Colonic mucosa (tissue), 4 donors: ENCODE data around the gene NELFB. TPM values are rescaled to one million over a fixed set of nuclear protein-coding genes. Genes with fewer than 3 reads are reported as not detected.
A peak's percentile ranks its signal among the peaks of the same experiment; 100 is the strongest.

Experiments used
- DNase-seq: peaks from one replicate; pipeline ENCODE4 v3.0.0-alpha.2; 2020
- H3K27ac ChIP-seq: fragments of 200-600 bp; one replicate; pipeline ENCODE4 v1.8.0; 2021
- H3K27me3 ChIP-seq: fragments of 200-600 bp; one replicate; pipeline ENCODE4 v1.8.0; 2021
- H3K36me3 ChIP-seq: fragments of 200-600 bp; one replicate; pipeline ENCODE4 v1.8.0; 2021
- H3K4me1 ChIP-seq: fragments of 200-600 bp; one replicate; pipeline ENCODE4 v1.8.0; 2021; ENCODE audit warnings: mild to moderate bottlenecking
- H3K4me3 ChIP-seq: fragments of 200-600 bp; one replicate; pipeline ENCODE4 v1.8.0; 2021
- H3K9ac ChIP-seq, 2 donors: one replicate each; pipeline ENCODE4 v1.7.0; 2013; ENCODE audit warnings: control low read depth in 2 of 2, low read depth in 2 of 2, low read length in 2 of 2
- H3K9me3 ChIP-seq: fragments of 200-600 bp; one replicate; pipeline ENCODE4 v1.8.0; 2021
- intact Hi-C: fragments of 100-400 bp; cut with DNase I; formaldehyde crosslinking; loops from one replicate; pipeline ENCODE4 v1.14.1; 2022
- total RNA-seq, 2 donors: library from RNA; stranded (reverse); fragmentation: NEBNext Ultra II Directional in 1 of 2; extraction: Animal tissue kit (Norgen Biotek cat#: 25700) in 1 of 2; gene quantifications; one replicate each; pipeline ENCODE4 v1.2.1, GENCODE V29; 2021
- TF ChIP-seq, protein P1 (sequence below): fragments of 200-600 bp; IDR thresholded peaks from one replicate; pipeline ENCODE4 v1.8.0; 2022; ENCODE audit warnings: antibody characterized with exemption, mild to moderate bottlenecking
- donor health status: healthy.
- donor health status: DM: no; HTN: no; CAD: no.
- donor health status: DM: no; HTN: no; CAD: no.

NELFB gene
- total RNA-seq, 2 donors from 2014 or later: 62.1 to 87.1 TPM

DNA sequence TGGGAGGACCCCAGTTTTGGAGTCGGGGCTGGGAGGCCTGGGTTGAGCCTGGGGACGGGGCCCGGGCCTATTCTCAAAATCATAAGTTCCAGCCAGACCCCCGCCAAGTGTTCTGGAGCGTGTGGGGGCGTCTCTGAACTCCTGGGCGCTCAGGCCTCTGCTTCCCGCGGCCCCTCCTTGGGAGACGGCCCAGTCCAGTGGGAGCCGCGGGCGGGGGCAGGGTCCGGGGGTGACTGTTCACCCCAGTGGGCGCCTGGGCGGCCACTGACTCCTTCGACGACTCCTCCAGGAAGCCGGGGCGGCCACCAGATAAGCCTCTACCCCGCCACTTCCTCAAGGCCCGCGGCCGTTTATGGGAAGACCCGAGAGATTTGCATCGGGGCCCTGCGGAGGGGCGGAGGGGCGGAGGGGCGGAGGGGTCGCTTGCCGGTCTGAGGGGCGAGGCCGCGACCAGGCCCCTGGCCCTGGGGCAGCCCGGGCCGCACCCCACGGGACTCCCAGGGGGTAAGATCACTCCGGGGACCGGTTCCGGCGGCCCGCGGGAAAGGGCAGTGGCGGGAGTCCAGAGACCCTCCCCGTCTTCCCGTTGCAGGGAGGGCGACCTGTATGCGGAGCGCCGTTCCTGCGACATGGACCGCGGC, 23.1 kb downstream of the NELFB start:
- Histone ChIP-seq H3K9me3 (no peaks in the 10 kb centered on the region), H3K27ac (peak overlapping the region; percentile 90), H3K4me1 (peaks cover 15% of the 10 kb centered on the region), H3K4me3 (peak overlapping the region; percentile 55), H3K27me3 (no peaks in the 10 kb centered on the region), H3K9ac (peak overlapping the region; percentile 84 to 97), H3K36me3 (no peaks in the 10 kb centered on the region)
- peak; percentile 48 for DNase-seq
- intact Hi-C loops: no loop called here
- TF ChIP-seq, protein P1, sequence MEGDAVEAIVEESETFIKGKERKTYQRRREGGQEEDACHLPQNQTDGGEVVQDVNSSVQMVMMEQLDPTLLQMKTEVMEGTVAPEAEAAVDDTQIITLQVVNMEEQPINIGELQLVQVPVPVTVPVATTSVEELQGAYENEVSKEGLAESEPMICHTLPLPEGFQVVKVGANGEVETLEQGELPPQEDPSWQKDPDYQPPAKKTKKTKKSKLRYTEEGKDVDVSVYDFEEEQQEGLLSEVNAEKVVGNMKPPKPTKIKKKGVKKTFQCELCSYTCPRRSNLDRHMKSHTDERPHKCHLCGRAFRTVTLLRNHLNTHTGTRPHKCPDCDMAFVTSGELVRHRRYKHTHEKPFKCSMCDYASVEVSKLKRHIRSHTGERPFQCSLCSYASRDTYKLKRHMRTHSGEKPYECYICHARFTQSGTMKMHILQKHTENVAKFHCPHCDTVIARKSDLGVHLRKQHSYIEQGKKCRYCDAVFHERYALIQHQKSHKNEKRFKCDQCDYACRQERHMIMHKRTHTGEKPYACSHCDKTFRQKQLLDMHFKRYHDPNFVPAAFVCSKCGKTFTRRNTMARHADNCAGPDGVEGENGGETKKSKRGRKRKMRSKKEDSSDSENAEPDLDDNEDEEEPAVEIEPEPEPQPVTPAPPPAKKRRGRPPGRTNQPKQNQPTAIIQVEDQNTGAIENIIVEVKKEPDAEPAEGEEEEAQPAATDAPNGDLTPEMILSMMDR: no peak

DNA sequence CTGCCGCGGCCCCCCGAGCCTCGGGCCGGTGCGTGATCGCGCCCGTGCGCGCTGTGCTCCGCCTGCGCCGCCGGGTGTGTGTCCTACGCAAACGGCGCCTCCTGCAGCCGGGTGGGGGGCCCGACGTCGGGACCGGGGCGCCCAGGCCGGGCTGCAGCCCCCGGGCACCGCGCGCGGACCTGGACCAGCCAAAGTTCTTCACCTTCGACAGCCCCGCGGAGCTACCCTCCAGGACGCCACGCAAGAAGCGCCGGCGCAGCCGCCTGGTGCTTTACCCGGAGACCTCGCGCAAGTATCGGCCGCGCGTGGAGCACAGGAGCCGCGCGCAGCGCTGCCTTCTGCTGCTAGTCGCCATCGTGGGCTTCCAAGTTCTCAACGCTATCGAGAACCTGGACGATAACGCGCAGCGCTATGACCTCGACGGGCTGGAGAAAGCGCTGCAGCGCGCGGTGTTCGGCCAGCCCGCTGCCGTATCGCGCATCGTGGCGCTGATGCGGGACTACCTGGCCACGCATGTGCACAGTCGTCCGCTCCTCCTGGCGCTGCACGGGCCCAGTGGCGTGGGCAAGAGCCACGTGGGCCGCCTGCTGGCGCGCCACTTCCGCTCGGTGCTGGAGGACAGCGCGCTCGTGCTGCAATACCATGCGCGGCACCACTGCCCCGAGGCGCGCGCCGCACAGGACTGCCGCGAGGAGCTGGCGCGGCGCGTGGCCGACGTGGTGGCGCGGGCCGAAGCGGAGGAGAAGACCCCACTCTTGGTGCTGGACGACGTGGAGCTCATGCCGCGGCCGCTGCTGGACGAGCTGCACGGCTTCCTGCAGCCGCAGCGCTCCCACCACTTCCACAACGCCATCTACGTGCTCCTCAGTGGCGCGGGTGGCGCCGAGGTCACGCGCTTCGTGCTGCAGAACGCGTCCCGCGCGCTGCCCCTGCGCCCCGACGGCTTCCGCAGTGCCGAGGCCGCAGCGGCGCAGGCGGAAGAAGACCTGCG, 23.9 kb downstream of the NELFB start:
- H3K27me3 ChIP-seq: no peaks in the 10 kb centered on the region
- intact Hi-C loops: no loop called here
- DNase-seq: no peak
- H3K36me3 ChIP-seq: no peaks in the 10 kb centered on the region
- TF ChIP-seq, protein P1: no peak
- peaks cover 15% of the 10 kb centered on the region for H3K4me1 ChIP-seq
- peak overlapping the region; percentile 90 for H3K27ac ChIP-seq
- peak overlapping the region; percentile 84 to 97 for H3K9ac ChIP-seq
- H3K9me3 ChIP-seq: no peaks in the 10 kb centered on the region
- H3K4me3 ChIP-seq: peak overlapping the region; percentile 55

DNA sequence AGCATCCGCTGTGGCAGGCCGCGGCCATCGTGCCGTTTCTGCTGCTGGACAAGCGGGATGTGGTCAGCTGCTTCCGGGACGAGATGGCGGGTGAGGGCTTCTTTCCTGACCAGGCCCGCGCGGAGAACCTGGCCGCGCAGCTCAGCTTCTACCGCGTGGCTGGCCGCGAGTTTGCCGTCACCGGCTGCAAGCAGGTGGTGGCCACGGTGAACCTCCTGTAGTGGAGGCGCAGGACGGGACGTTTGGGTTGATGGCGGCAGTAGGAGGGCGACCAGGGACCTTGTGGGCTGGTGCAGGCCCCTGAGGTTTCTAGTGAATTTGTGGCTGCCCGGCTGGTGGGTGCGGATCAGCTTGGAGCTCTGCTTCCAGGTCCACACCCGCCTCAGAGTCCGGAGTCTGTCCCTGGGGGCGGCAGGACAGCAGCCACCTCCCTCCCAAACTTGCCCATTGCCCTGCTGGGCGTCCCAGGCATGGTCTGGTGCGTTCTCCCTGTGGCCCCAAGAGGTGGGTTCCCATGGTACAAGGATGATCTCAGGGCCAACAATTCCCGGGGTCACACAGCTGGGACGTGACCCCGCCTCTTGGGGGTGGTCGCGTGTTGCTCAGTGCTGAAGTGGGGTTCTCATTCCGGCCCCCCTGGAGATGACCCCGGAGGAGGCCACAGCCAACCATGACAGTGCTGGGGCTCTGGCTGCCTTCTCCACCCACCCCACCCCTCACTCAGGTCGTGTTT, 24.8 kb downstream of the NELFB start:
- no peaks in the 10 kb centered on the region for H3K9me3 ChIP-seq
- no peak overlapping the region for H3K9ac ChIP-seq
- H3K4me1 ChIP-seq: peaks cover 15% of the 10 kb centered on the region
- no peak for DNase-seq
- H3K27me3 ChIP-seq: no peaks in the 10 kb centered on the region
- intact Hi-C loops: no loop called here
- TF ChIP-seq, protein P1: no peak
- no peak overlapping the region for H3K4me3 ChIP-seq
- no peak overlapping the region for H3K27ac ChIP-seq
- no peaks in the 10 kb centered on the region for H3K36me3 ChIP-seq

DNA sequence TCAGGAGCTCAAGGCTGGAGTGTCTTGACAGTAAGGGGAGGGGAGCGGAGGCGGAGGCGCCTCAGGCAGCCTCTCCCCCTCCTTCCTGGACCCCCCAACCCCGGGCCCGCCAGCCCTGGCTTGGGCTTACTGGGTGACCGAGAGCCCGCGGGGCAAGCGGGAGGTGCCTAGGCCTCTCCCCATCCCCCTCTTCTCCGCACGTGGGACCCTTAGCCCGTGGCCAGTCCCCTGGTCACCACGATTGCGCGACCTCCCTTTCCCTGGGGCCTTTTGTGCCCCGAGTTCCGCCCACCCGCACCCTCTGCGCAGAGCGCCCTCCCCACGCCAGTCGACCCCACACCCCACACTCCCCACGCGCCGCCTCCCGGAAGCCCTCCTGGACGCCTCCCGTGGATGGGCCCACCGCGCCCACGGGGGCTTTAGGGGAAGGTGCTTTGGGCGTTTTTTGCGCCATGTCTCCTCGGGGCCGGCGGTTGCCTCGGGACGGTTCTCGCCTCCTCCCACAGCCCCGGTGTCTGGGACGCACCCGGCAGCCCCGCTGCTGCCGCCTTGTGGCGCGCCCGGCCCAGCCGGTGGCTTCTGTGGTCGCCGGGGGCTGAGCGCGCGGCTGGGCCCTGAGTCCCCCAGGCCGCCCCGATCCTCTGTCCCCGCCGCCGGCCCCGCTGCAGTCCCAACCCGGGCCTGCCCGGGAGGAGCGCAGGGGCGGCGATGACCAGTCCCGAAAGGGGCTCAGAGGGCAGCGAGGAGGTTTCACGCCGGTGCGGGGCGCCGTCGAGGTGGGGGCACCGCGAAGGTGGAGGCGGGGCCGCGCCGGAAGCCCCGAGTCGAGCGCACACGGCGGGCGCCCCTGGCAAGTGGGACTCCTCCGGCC, 25.6 kb downstream of the NELFB start:
- H3K27me3 ChIP-seq: no peaks in the 10 kb centered on the region
- TF ChIP-seq, protein P1: peak; percentile 16

More for the DNA sequence above, 25.6 kb downstream of the NELFB start:
- intact Hi-C loops: no loop called here
- Histone ChIP-seq H3K4me3 (no peak overlapping the region), H3K9me3 (no peaks in the 10 kb centered on the region), H3K36me3 (no peaks in the 10 kb centered on the region), H3K9ac (no peak overlapping the region), H3K4me1 (peaks cover 15% of the 10 kb centered on the region), H3K27ac (no peak overlapping the region)
- DNase-seq: peak; percentile 39
